SK-N-SH (cell line): Measurements from ENCODE around the gene AIFM3.

ENCODE experiments used
- CHD2 ChIP-seq: fragments of 150-350 bp; IDR thresholded peaks from 2 replicates; pipeline ENCODE4 v1.6.1; 2018; ENCODE audit warnings: low read length; ENCODE audit not compliant: partially characterized antibody
- CTCF ChIP-seq: fragments of 200-600 bp; sonication (generic); IDR thresholded peaks from 2 replicates; pipeline ENCODE4 v1.6.1; 2017; ENCODE audit warnings: antibody characterized with exemption, mild to moderate bottlenecking, moderate library complexity
- EP300 ChIP-seq, 2 experiments: IDR thresholded peaks; 2 replicates each; pipeline versions ENCODE4 v1.4.0 to v1.6.1; 2012; ENCODE audit warnings: borderline replicate concordance in 1 of 2, low read depth in 1 of 2, low read length in 1 of 2
- EZH2phosphoT487 ChIP-seq: fragments of 200-600 bp; sonication (generic); IDR thresholded peaks from 2 replicates; pipeline ENCODE4 v1.6.1; 2017; ENCODE audit warnings: low read depth, mixed run types, mild to moderate bottlenecking, antibody characterized with exemption, moderate library complexity, borderline replicate concordance
- FOSL2 ChIP-seq: IDR thresholded peaks from 2 replicates; pipeline ENCODE4 v1.4.0; 2012; ENCODE audit warnings: low read depth, mild to moderate bottlenecking, moderate library complexity, borderline replicate concordance
- FOXM1 ChIP-seq: IDR thresholded peaks from 2 replicates; pipeline ENCODE4 v1.4.0; 2012; ENCODE audit warnings: low read depth, mild to moderate bottlenecking
- GABPA ChIP-seq: IDR thresholded peaks from 2 replicates; pipeline ENCODE4 v1.4.0; 2012; ENCODE audit warnings: low read depth, mild to moderate bottlenecking
- MAX ChIP-seq: IDR thresholded peaks from 2 replicates; pipeline ENCODE4 v1.4.0; 2012; ENCODE audit warnings: low read depth
- MXI1 ChIP-seq: IDR thresholded peaks from 2 replicates; pipeline ENCODE4 v1.6.1; 2012; ENCODE audit warnings: mild to moderate bottlenecking, low read depth, low read length, improper control_type of control experiment
- NFIC ChIP-seq: IDR thresholded peaks from 2 replicates; pipeline ENCODE4 v1.4.0; 2012; ENCODE audit warnings: borderline replicate concordance
- POLR2AphosphoS5 ChIP-seq: IDR thresholded peaks from 2 replicates; pipeline ENCODE4 v1.6.1; 2012; ENCODE audit warnings: low read depth, low read length
- RCOR1 ChIP-seq: fragments of 150-350 bp; IDR thresholded peaks from 2 replicates; pipeline ENCODE4 v1.6.1; 2017; ENCODE audit warnings: antibody characterized with exemption, low read length
- TAF1 ChIP-seq: IDR thresholded peaks from 2 replicates; pipeline ENCODE4 v1.6.1; 2012; ENCODE audit warnings: low read depth, mild to moderate bottlenecking, low read length, moderate library complexity, borderline replicate concordance

- no peak for TF ChIP-seq CTCF
- no peak; the same call in 1 of the 2 replicates for TF ChIP-seq POLR2AphosphoS5
- no peak for TF ChIP-seq FOSL2
- no peak for TF ChIP-seq EZH2phosphoT487
- TF ChIP-seq CHD2, result no peak
- TF ChIP-seq GABPA, result no peak
- TF ChIP-seq MAX, result no peak
- TF ChIP-seq EP300 (IDR thresholded peaks at IDR 0.05; ENCODE audit: borderline replicate concordance in 1 of 2, low read depth in 1 of 2, low read length in 1 of 2), result no peak
- TF ChIP-seq MXI1, result no peak
- TF ChIP-seq RCOR1, result no peak
- TF ChIP-seq FOXM1, result no peak
- TF ChIP-seq NFIC, result no peak
- TF ChIP-seq TAF1, result no peak
These were observed 31.6 kb downstream of the AIFM3 start for GRCh38 chr22:20998411-20999336.
